ENCODE measurements around the gene CDC42BPA.
A peak's percentile ranks its signal among the peaks of the same experiment; 100 is the strongest.

The CDC42BPA gene

GRCh38 chr1:226940029-226940805, 378.1 kb downstream of the CDC42BPA start, which contains the start of gene COQ8A:
Gene COQ8A (plus strand): TSS chr1:226940294. CDS start chr1:226961386, 21,092 bp downstream.
- peak; percentile 98 for DNase-seq
